Testis (tissue), 2 donors: ENCODE measurements around the gene TRAPPC11.

Experiments used
- POLR2A ChIP-seq: fragments of 450-650 bp; IDR thresholded peaks from one replicate; pipeline ENCODE4 v1.6.1; 2017; ENCODE audit warnings: antibody characterized with exemption, mild to moderate bottlenecking, moderate library complexity
- TF ChIP-seq, protein P1 (sequence below), 3 experiments: fragments of 450-650 bp in 2 of 3; fragments of 200-600 bp in 1 of 3; sonication (generic) in 1 of 3; IDR thresholded peaks; one replicate each; pipeline ENCODE4 v1.5.1; 2016 to 2019; ENCODE audit warnings: antibody characterized with exemption in 3 of 3, mild to moderate bottlenecking in 2 of 3, moderate library complexity in 1 of 3

DNA sequence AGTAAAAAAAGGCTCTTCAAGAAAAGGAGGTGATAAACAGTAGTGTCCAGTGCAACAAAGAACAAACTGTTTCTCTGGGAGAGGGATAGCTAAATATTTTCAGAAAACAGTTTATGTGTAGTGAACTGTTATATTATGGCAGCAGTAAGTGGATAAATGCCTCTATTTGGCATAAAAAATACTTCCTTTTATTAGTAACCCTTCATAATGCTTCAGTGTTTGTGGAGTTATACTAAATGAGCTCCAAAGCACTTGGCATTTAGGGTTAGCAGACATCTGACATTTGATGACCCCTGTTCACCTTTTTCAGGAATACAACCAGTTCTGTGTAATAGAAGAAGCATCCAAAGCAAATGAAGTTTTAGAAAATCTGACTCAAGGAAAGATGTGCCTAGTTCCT lies 31.9 kb downstream of the TRAPPC11 start:
- no peak for TF ChIP-seq POLR2A
- TF ChIP-seq, protein P1, sequence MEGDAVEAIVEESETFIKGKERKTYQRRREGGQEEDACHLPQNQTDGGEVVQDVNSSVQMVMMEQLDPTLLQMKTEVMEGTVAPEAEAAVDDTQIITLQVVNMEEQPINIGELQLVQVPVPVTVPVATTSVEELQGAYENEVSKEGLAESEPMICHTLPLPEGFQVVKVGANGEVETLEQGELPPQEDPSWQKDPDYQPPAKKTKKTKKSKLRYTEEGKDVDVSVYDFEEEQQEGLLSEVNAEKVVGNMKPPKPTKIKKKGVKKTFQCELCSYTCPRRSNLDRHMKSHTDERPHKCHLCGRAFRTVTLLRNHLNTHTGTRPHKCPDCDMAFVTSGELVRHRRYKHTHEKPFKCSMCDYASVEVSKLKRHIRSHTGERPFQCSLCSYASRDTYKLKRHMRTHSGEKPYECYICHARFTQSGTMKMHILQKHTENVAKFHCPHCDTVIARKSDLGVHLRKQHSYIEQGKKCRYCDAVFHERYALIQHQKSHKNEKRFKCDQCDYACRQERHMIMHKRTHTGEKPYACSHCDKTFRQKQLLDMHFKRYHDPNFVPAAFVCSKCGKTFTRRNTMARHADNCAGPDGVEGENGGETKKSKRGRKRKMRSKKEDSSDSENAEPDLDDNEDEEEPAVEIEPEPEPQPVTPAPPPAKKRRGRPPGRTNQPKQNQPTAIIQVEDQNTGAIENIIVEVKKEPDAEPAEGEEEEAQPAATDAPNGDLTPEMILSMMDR (IDR thresholded peaks at IDR 0.05) = no peak
